K562 (cell line): ENCODE data around the gene NPAS1. TPM values are rescaled to one million over a fixed set of nuclear protein-coding genes. Genes with fewer than 3 reads are reported as not detected.

ENCODE experiments used
- ATAC-seq: fragments of 200-7000 bp; cut with Tn5 transposase; 3 replicates; pipeline ENCODE4 v1.9.1; 2020; ENCODE audit warnings: moderate library complexity
- BruUV-seq: library from RNA; stranded (reverse); fragments of 400-500 nt; replicated peaks from 2 replicates; lab custom pipeline; 2021; lab: Mats Ljungman, UMichigan
- CTCF ChIA-PET: fragments of 300-600 bp; formaldehyde crosslinking; extraction: SDS; loops from one replicate; lab custom pipeline; 2021; ENCODE audit warnings: low intra/inter-chr PET ratio; lab: Yijun Ruan, JAX
- POLR2A ChIA-PET: fragments of 300-600, 350-650 bp; sonication (Branson Sonifier 250); formaldehyde crosslinking; extraction: SDS; loops from one replicate; lab custom pipeline; 2021; ENCODE audit warnings: antibody characterized with exemption, inconsistent platforms; lab: Yijun Ruan, JAX
- DNase-seq, 4 experiments: peaks; one replicate each; pipeline versions ENCODE4 v3.0.0 to v3.0.0-alpha.2; 2011 to 2018; ENCODE audit warnings: low spot score in 3 of 4, mixed read lengths in 3 of 4; ENCODE audit errors: extremely low read depth in 1 of 4
- FAIRE-seq: peaks from 2 replicates; lab custom pipeline; 2011; peaks lifted over from hg19 to GRCh38; lab: Jason Lieb, UNC
- H2AFZ ChIP-seq: 2 replicates; pipeline ENCODE4 v1.6.0; 2011; ENCODE audit warnings: low read depth, low read length, control low read depth, inconsistent platforms
- H3K27ac ChIP-seq: fragments of 200-600 bp; 3 replicates; pipeline ENCODE4 v1.8.0; 2011; ENCODE audit warnings: low read depth, mild to moderate bottlenecking, control low read depth, inconsistent platforms, low read length, moderate library complexity, mixed read lengths; ENCODE audit errors: extremely low read depth
- H3K27me3 ChIP-seq, 2 experiments: fragments of 300-600 bp in 1 of 2; 2 replicates in 1 of 2; 3 replicates in 1 of 2; pipeline versions ENCODE4 v1.6.0 to v1.8.0; 2011; ENCODE audit warnings: inconsistent platforms in 2 of 2, low read length in 2 of 2, mild to moderate bottlenecking in 1 of 2, mixed read lengths in 1 of 2, moderate library complexity in 1 of 2; ENCODE audit not compliant: control insufficient read depth in 2 of 2, insufficient read depth in 2 of 2
- H3K36me3 ChIP-seq: fragments of 300-600 bp; 3 replicates; pipeline ENCODE4 v1.8.0; 2011; ENCODE audit warnings: mild to moderate bottlenecking, low read length, inconsistent platforms; ENCODE audit not compliant: control insufficient read depth, insufficient read depth
- H3K4me1 ChIP-seq, 2 experiments: fragments of 200-600 bp in 1 of 2; replicated peaks in 1 of 2; 2 replicates in 1 of 2; 3 replicates in 1 of 2; pipeline versions ENCODE4 v1.5.1 to v1.8.0; 2011; ENCODE audit warnings: inconsistent platforms in 2 of 2, low read length in 2 of 2, mild to moderate bottlenecking in 1 of 2, mixed read lengths in 1 of 2, moderate library complexity in 1 of 2; ENCODE audit not compliant: control insufficient read depth in 2 of 2, insufficient read depth in 2 of 2
- H3K4me2 ChIP-seq: 2 replicates; pipeline ENCODE4 v1.6.1; 2011; ENCODE audit warnings: low read length, control low read depth, inconsistent platforms, mixed read lengths; ENCODE audit not compliant: insufficient read depth
- H3K4me3 ChIP-seq: fragments of 200-600 bp; sonication (generic), shearing (Covaris generic); 2 replicates; pipeline ENCODE4 v1.5.1; 2016; ENCODE audit warnings: control low read depth, inconsistent platforms
- H3K79me2 ChIP-seq: fragments of 200-600 bp; 3 replicates; pipeline ENCODE4 v1.8.0; 2011; ENCODE audit warnings: low read length, inconsistent platforms; ENCODE audit not compliant: control insufficient read depth, insufficient read depth
- H3K9ac ChIP-seq, 2 experiments: 2 replicates each; pipeline versions ENCODE4 v1.6.0 to v1.6.1; 2011; ENCODE audit warnings: low read depth in 2 of 2, low read length in 2 of 2, control low read depth in 1 of 2, inconsistent platforms in 1 of 2, mild to moderate bottlenecking in 1 of 2, mixed read lengths in 1 of 2; ENCODE audit not compliant: insufficient read depth in 1 of 2
- H3K9me1 ChIP-seq: one replicate; pipeline ENCODE4 v1.6.0; 2011; ENCODE audit warnings: inconsistent platforms, mild to moderate bottlenecking, low read length, moderate library complexity; ENCODE audit not compliant: control insufficient read depth, insufficient read depth
- H3K9me3 ChIP-seq: replicated peaks from 2 replicates; pipeline ENCODE4 v1.5.1; 2011; ENCODE audit warnings: low read depth, low read length, inconsistent platforms; ENCODE audit not compliant: control insufficient read depth, insufficient read depth
- H4K20me1 ChIP-seq: replicated peaks from 2 replicates; pipeline ENCODE4 v1.6.1; 2011; ENCODE audit warnings: low read length, inconsistent platforms, mixed read lengths; ENCODE audit not compliant: control insufficient read depth, insufficient read depth
- CREB1 ChIP-seq, 2 experiments: sonication (generic) in 1 of 2; formaldehyde crosslinking in 1 of 2; IDR thresholded peaks; 2 replicates each; pipeline versions ENCODE4 v1.6.1 to v1.8.0; 2012 to 2022; ENCODE audit warnings: inconsistent platforms in 1 of 2, mild to moderate bottlenecking in 1 of 2, missing genetic modification reagents in 1 of 2, moderate library complexity in 1 of 2
- KDM5B ChIP-seq: fragments of 200-600 bp; sonication (generic); IDR thresholded peaks from 2 replicates; pipeline ENCODE4 v1.6.1; 2012; ENCODE audit warnings: low read depth, mild to moderate bottlenecking, moderate library complexity, low read length, control low read depth, inconsistent platforms; ENCODE audit not compliant: insufficient replicate concordance
- NBN ChIP-seq: fragments of 450-650 bp; IDR thresholded peaks from 2 replicates; pipeline ENCODE4 v1.6.1; 2016; ENCODE audit warnings: low read depth, mild to moderate bottlenecking
- WGBS: fragments of 100-300 bp; shearing (Covaris generic); methylation state at CpG from one replicate; pipeline ENCODE4 v1.1.6; 2016; ENCODE audit warnings: low coverage, mixed read lengths; ENCODE audit not compliant: insufficient coverage; ENCODE audit errors: missing lambda C conversion rate; 5-methylcytosine and 5-hydroxymethylcytosine counted together
- in situ Hi-C: fragments of 300-500 bp; cut with MboI; formaldehyde crosslinking; loops from 4 replicates; pipeline ENCODE4 v1.15.0; 2018; ENCODE audit warnings: inconsistent platforms, mixed read lengths
- intact Hi-C: fragments of 100-400 bp; cut with micrococcal nuclease; formaldehyde crosslinking; loops from 2 replicates; pipeline ENCODE4 v1.14.2; 2022
- polyA plus RNA-seq, 8 experiments: library from polyadenylated mRNA; depleted of rRNA in 4 of 8; stranded (reverse) in 5 of 8; unstranded in 3 of 8; fragments of >200 nt; fragmentation: Nextera tagmentation in 2 of 8; fragmentation: Illumina TruSeq in 1 of 8; extraction: Ambion mirVana in 2 of 8; extraction: Trizol in 1 of 8; gene quantifications; 2 replicates each; pipeline versions ENCODE4 v1.2.1 to v1.2.3, GENCODE V29; 2011 to 2014; ENCODE audit warnings: inconsistent platforms in 1 of 8, missing spikeins in 1 of 8
- total RNA-seq, 7 experiments: library from RNA; depleted of rRNA in 6 of 7; stranded (reverse); fragments of >200 nt in 6 of 7; fragmentation: Illumina TruSeq in 2 of 7; extraction: Trizol in 2 of 7; gene quantifications; 2 replicates each; pipeline versions ENCODE4 v1.2.1 to v1.2.3, GENCODE V29; 2011 to 2021; ENCODE audit warnings: low replicate concordance in 1 of 7
- TF ChIP-seq, protein P1 (sequence below): sonication (generic); formaldehyde crosslinking; IDR thresholded peaks from 2 replicates; pipeline ENCODE4 v1.9.0; 2022; ENCODE audit warnings: mild to moderate bottlenecking, missing genetic modification reagents

Gene NPAS1
- total and polyA plus RNA-seq, 9 of the 15 experiments (the other 6 are each of a cell fraction or from before 2014, with no cell fraction given), result 0.58 to 5.3 (median 2.0) TPM; not detected in 2

DNA sequence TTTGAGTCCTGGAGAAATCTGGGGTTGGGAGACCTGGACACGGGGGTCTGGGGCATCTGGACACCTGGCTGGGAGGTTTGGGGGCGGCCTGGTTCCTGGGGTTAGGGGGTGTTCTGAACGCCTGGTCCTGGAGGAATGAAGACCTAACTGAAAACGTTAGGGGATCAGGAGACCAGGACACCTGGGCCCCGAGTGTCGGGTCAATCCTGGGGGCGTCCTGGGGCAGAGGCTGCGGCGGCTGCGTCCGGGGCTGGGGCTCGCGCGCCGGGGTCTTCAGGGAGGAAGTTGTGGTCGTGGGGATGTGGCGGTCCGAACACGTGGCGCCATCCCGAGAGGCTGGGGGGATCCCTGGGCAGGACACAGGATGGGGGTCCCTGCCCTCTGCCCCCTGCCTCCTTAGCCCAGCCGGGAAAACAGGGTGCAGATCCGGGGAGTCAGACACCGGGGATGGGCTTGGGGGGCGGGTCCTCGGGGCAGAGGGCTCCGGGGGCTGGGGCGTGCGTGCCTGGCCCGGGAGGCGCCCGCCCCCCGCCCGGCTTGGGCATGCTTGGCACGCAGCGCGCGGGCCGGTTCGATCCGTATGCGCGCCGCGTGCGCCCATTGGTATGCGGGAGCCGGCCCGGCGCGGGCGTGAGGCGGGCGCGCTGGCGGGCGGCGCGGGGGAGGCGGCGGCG is 632 bp downstream of the NPAS1 start:
- ChIA-PET POLR2A (interaction anchor here (1.4 kb wide), 1 partner anchor 38 kb away, joined by 3 read pairs; no protein-coding TSS in a partner anchor), CTCF (no interaction called here)
- Histone ChIP-seq H3K9ac (peak overlapping the region in 1 of 2 experiments; percentile 87; a peak in 2 of 4 replicates), H3K9me1 (no peaks in the 10 kb centered on the region), H3K36me3 (no peaks in the 10 kb centered on the region), H2AFZ (peak overlapping the region; percentile 68; the same call in 1 of the 2 replicates), H3K79me2 (no peaks in the 10 kb centered on the region), H3K27me3 (peaks cover 19 to 33% of the 10 kb centered on the region in 2 experiments), H3K9me3 (no peaks in the 10 kb centered on the region), H3K4me1 (peaks cover 0 to 40% of the 10 kb centered on the region in 2 experiments; a peak in 3 of 5 replicates), H3K4me3 (peak overlapping the region; percentile 38), H3K27ac (no peak overlapping the region), H4K20me1 (no peaks in the 10 kb centered on the region), H3K4me2 (no peak overlapping the region; the same call in 1 of the 2 replicates)
- ATAC-seq (no peak), DNase-seq (peak in 2 of 4 experiments; percentile 46 to 51), FAIRE-seq (no peak)
- BruUV-seq, result no TSS peak
- in situ Hi-C loops, result no loop called here
- intact Hi-C loops, result no loop called here
- TF ChIP-seq KDM5B (peak; percentile 14), CREB1 (IDR thresholded peaks at IDR 0.05) (no peak), CREB1 (CRISPR knock-in tag; IDR thresholded peaks at IDR 0.05) (no peak), NBN (no peak)
- TF ChIP-seq, protein P1, sequence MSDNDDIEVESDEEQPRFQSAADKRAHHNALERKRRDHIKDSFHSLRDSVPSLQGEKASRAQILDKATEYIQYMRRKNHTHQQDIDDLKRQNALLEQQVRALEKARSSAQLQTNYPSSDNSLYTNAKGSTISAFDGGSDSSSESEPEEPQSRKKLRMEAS, result peak; percentile 43; the same call in 1 of the 2 replicates
- WGBS, result 4% methylated on average over 19 of the region's 62 CpGs
